Kidney (tissue), 14 donors: Measurements from ENCODE around the gene SMYD3. TPM values are rescaled to one million over a fixed set of nuclear protein-coding genes. Genes with fewer than 3 reads are reported as not detected.
"Not testable (repeated sequence)": the region's sequence is repeated elsewhere in the genome, so short reads cannot be mapped to it uniquely, and the experiment has no call there.

ENCODE experiments used
- DNase-seq, 5 donors: peaks; one replicate each; pipeline ENCODE4 v3.0.0-alpha.2; 2013 to 2020
- FAIRE-seq: peaks from 2 replicates; lab custom pipeline; 2012; peaks lifted over from hg19 to GRCh38; lab: Jason Lieb, UNC
- H3K27ac ChIP-seq, 2 donors: one replicate each; pipeline ENCODE4 v1.7.0; 2013; ENCODE audit warnings: low read depth in 2 of 2, low read length in 2 of 2, inconsistent platforms in 1 of 2
- H3K27me3 ChIP-seq: one replicate; pipeline ENCODE4 v1.7.1; 2013; ENCODE audit warnings: low read length, inconsistent platforms; ENCODE audit not compliant: control insufficient read depth, insufficient read depth
- H3K36me3 ChIP-seq, 3 donors: one replicate each; pipeline versions ENCODE4 v1.7.0 to v1.7.1; 2013; ENCODE audit warnings: low read length in 3 of 3, control low read depth in 1 of 3, inconsistent platforms in 1 of 3; ENCODE audit not compliant: insufficient read depth in 3 of 3, control insufficient read depth in 2 of 3
- H3K4me1 ChIP-seq, 3 donors: one replicate each; pipeline versions ENCODE4 v1.7.0 to v1.7.1; 2013; ENCODE audit warnings: low read length in 3 of 3, inconsistent platforms in 1 of 3, low read depth in 1 of 3; ENCODE audit not compliant: control insufficient read depth in 2 of 3, insufficient read depth in 2 of 3
- H3K4me3 ChIP-seq, 3 donors: one replicate each; pipeline versions ENCODE4 v1.7.0 to v1.8.1; 2013; ENCODE audit warnings: low read length in 3 of 3, control low read depth in 1 of 3, inconsistent platforms in 1 of 3
- H3K9ac ChIP-seq, 3 donors: one replicate each; pipeline versions ENCODE4 v1.7.0 to v1.7.1; 2013; ENCODE audit warnings: low read length in 3 of 3, control low read depth in 1 of 3, inconsistent platforms in 1 of 3
- H3K9me3 ChIP-seq, 3 donors: one replicate each; pipeline versions ENCODE4 v1.7.0 to v1.7.1; 2013; ENCODE audit warnings: low read length in 3 of 3, control low read depth in 1 of 3, inconsistent platforms in 1 of 3; ENCODE audit not compliant: control insufficient read depth in 2 of 3, insufficient read depth in 1 of 3
- intact Hi-C: fragments of 100-400 bp; cut with DNase I; formaldehyde crosslinking; loops from one replicate; pipeline ENCODE4 v1.11.1; 2022
- polyA plus RNA-seq: library from polyadenylated mRNA; stranded (reverse); fragments of 350-450 nt; fragmentation: Illumina TruSeq; extraction: RNeasy Lipid Tissue Mini Kit (QIAGEN cat#74804); gene quantifications from one replicate; pipeline ENCODE4 v1.2.3, GENCODE V29; 2014; ENCODE audit warnings: low read depth, low replicate concordance; ENCODE audit not compliant: insufficient read depth
- total RNA-seq: library from RNA; stranded (reverse); fragmentation: NEBNext Ultra II Directional; extraction: Animal tissue kit (Norgen Biotek cat#: 25700); gene quantifications from one replicate; pipeline ENCODE4 v1.2.1, GENCODE V29; 2021
- TF ChIP-seq, protein P1 (sequence below): IDR thresholded peaks from 3 replicates; pipeline ENCODE4 v1.5.1; 2012; ENCODE audit warnings: mild to moderate bottlenecking, moderate library complexity, borderline replicate concordance; ENCODE audit not compliant: insufficient read depth; ENCODE audit errors: extremely low read depth
- donor health status: control.
- donor health status: control.
- donor health status: control.
- donor health status: control.
- donor health status: control.
- donor health status: DM: yes; HTN: yes; CAD: no.
- donor health status: Normal renal cell carcinoma (clear cell type).

SMYD3 gene
- total and polyA plus RNA-seq, 2 donors from 2014 or later = 23.3 to 23.9 TPM

DNA sequence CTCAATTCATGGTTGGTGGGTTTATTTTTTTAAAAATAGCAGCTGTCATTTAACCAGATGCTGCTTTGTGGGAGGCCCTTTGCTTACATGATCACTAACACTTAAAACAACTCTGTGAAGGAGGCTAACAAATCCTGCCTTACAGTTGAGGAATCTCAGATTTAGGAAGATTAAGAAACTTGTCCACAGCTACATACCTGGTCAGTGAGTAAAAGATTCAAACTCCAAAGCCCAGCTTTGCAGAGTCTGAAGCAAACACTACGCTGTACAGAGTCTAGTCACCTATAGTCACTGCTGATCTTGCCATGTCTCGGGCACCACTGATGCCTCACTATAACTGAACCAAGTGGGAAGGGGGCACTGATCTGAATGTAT is 535.4 kb downstream of the SMYD3 start:
- no peaks in the 10 kb centered on the region for H3K36me3 ChIP-seq
- H3K9ac ChIP-seq = no peak overlapping the region
- H3K9me3 ChIP-seq = no peaks in the 10 kb centered on the region
- H3K27ac ChIP-seq = no peak overlapping the region
- TF ChIP-seq, protein P1, sequence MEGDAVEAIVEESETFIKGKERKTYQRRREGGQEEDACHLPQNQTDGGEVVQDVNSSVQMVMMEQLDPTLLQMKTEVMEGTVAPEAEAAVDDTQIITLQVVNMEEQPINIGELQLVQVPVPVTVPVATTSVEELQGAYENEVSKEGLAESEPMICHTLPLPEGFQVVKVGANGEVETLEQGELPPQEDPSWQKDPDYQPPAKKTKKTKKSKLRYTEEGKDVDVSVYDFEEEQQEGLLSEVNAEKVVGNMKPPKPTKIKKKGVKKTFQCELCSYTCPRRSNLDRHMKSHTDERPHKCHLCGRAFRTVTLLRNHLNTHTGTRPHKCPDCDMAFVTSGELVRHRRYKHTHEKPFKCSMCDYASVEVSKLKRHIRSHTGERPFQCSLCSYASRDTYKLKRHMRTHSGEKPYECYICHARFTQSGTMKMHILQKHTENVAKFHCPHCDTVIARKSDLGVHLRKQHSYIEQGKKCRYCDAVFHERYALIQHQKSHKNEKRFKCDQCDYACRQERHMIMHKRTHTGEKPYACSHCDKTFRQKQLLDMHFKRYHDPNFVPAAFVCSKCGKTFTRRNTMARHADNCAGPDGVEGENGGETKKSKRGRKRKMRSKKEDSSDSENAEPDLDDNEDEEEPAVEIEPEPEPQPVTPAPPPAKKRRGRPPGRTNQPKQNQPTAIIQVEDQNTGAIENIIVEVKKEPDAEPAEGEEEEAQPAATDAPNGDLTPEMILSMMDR = no peak
- no peak for DNase-seq
- no peak for FAIRE-seq
- no peaks in the 10 kb centered on the region for H3K4me1 ChIP-seq
- no peak overlapping the region for H3K4me3 ChIP-seq
- intact Hi-C loops = no loop called here
- no peaks in the 10 kb centered on the region for H3K27me3 ChIP-seq

DNA sequence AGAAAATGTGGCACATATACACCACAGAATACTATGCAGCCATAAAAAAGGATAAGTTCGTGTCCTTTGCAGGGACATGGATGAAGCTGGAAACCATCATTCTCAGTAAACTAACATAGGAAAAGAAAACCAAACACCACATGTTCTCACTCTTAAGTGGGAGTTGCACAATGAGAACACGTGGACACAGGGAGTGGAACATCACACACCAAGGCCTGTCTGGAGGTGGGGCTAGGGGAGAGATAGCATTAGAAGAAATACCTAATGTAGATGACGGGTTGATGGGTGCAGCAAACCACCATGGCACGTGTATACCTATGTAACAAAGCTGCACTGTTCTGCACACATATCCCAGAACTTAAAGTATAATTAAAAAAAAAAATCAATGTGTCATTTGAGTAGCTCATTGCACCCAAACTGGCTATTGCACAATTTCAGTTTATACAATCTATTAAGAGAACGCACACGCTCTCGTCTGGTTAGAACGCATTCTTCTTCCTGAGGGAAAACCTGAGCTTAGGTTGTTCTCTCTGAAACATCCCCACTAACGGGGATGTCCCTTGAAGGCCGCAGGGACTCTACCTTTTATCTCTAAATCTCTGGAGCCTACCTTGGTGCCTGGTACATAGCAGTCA is 535.9 kb downstream of the SMYD3 start:
- H3K4me3 ChIP-seq, FAIRE-seq, H3K36me3 ChIP-seq, H3K9ac ChIP-seq, H3K9me3 ChIP-seq, H3K4me1 ChIP-seq, intact Hi-C loops, H3K27me3 ChIP-seq, H3K27ac ChIP-seq, DNase-seq: not testable (repeated sequence)

- H3K4me1 ChIP-seq = no peaks in the 10 kb centered on the region
- no peak overlapping the region for H3K27ac ChIP-seq
- intact Hi-C loops = no loop called here
- no peak overlapping the region for H3K4me3 ChIP-seq
- H3K27me3 ChIP-seq = no peaks in the 10 kb centered on the region
- H3K9me3 ChIP-seq = no peaks in the 10 kb centered on the region
- DNase-seq (peak in 3 of 5 donors; percentile 45 to 82 (median 79)), FAIRE-seq (no peak)
- TF ChIP-seq, protein P1 = no peak
- H3K36me3 ChIP-seq = no peaks in the 10 kb centered on the region
- no peak overlapping the region for H3K9ac ChIP-seq
Observed at GRCh38 chr1:245969283-245969682, 537.8 kb downstream of the SMYD3 start.

DNA sequence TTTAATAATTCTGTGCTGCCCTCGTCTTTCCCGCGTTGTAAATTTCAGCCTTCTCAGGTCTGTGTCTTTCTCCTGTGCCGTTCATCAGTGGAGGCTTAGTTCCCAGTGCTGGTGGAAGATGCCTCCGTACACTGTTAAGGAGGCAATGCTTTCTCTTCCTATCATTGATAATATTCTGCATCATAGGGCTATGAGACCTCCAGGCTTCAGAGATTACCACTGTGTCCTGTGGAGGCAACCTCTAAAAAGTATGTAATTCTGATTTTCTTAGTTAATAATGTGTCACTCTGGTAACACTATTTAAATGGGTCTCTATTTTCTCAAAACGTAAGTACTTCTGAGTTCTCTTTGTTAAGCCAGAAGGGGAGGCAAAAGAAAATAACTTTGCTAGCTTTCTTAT is 538.3 kb downstream of the SMYD3 start:
- H3K9ac ChIP-seq = no peak overlapping the region
- DNase-seq (no peak), FAIRE-seq (no peak)

More for the DNA sequence above, 538.3 kb downstream of the SMYD3 start:
- Histone ChIP-seq H3K27me3 (no peaks in the 10 kb centered on the region), H3K27ac (no peak overlapping the region), H3K4me3 (no peak overlapping the region), H3K9me3 (no peaks in the 10 kb centered on the region), H3K4me1 (no peaks in the 10 kb centered on the region), H3K36me3 (no peaks in the 10 kb centered on the region)
- TF ChIP-seq, protein P1 = no peak
- intact Hi-C loops = no loop called here
